H1 (cell line): ENCODE results near the gene PCDH9. TPM values are rescaled to one million over a fixed set of nuclear protein-coding genes. Genes with fewer than 3 reads are reported as not detected.

Experiments used
- CTCF ChIA-PET: fragments of 300-600 bp; sonication (Branson Sonifier 250); formaldehyde crosslinking; loops from one replicate; lab custom pipeline; 2021; ENCODE audit not compliant: partially characterized antibody; lab: Charles Lee
- POLR2A ChIA-PET: fragments of 300-600 bp; sonication (Branson Sonifier 250); formaldehyde crosslinking; loops from one replicate; lab custom pipeline; 2021; ENCODE audit warnings: inconsistent platforms; ENCODE audit not compliant: partially characterized antibody; lab: Charles Lee
- DNase-seq, 2 experiments: peaks; one replicate each; pipeline versions ENCODE4 v3.0.0 to v3.0.0-alpha.2; 2010 to 2022; ENCODE audit warnings: low spot score in 2 of 2, low read depth in 1 of 2, mixed read lengths in 1 of 2
- FAIRE-seq: peaks from 2 replicates; lab custom pipeline; 2011; peaks lifted over from hg19 to GRCh38; lab: Jason Lieb, UNC
- H2AFZ ChIP-seq: 2 replicates; pipeline ENCODE4 v1.8.1; 2012; ENCODE audit warnings: low read length, inconsistent platforms
- H2AK5ac ChIP-seq: 2 replicates; pipeline ENCODE4 v1.6.1; 2013; ENCODE audit warnings: low read depth, low read length
- H2BK120ac ChIP-seq: replicated peaks from 2 replicates; pipeline ENCODE3; 2013; ENCODE audit warnings: low read depth, low read length, inconsistent platforms
- H2BK12ac ChIP-seq: 2 replicates; pipeline ENCODE4 v1.6.1; 2013; ENCODE audit warnings: low read depth, low read length
- H2BK15ac ChIP-seq: 2 replicates; pipeline ENCODE4 v1.6.1; 2013; ENCODE audit warnings: low read length
- H2BK20ac ChIP-seq: 2 replicates; pipeline ENCODE4 v1.6.1; 2013; ENCODE audit warnings: low read length
- H2BK5ac ChIP-seq: 2 replicates; pipeline ENCODE4 v1.6.1; 2013; ENCODE audit warnings: low read depth, low read length
- H3K14ac ChIP-seq: 2 replicates; pipeline ENCODE4 v1.6.1; 2013; ENCODE audit warnings: inconsistent platforms; ENCODE audit not compliant: insufficient read length
- H3K18ac ChIP-seq: 2 replicates; pipeline ENCODE4 v1.6.1; 2013; ENCODE audit warnings: low read length; ENCODE audit errors: extremely low read depth
- H3K23ac ChIP-seq: 2 replicates; pipeline ENCODE4 v1.6.1; 2013; ENCODE audit warnings: inconsistent platforms; ENCODE audit not compliant: insufficient read length
- H3K23me2 ChIP-seq: 2 replicates; pipeline ENCODE4 v1.6.1; 2013; ENCODE audit warnings: low read depth, low read length
- H3K27ac ChIP-seq: 2 replicates; pipeline ENCODE4 v1.6.1; 2011; ENCODE audit warnings: low read depth, low read length, inconsistent platforms
- H3K27me3 ChIP-seq, 4 experiments: replicated peaks in 1 of 4; 1 replicate in 1 of 4; 2 replicates in 3 of 4; pipeline versions ENCODE4 v1.6.1 to v1.8.1; 2011 to 2013; ENCODE audit warnings: low read length in 3 of 4, mild to moderate bottlenecking in 3 of 4, inconsistent platforms in 2 of 4, mixed read lengths in 2 of 4, moderate library complexity in 1 of 4; ENCODE audit not compliant: control insufficient read depth in 3 of 4, insufficient read depth in 3 of 4; ENCODE audit errors: extremely low read depth in 1 of 4
- H3K36me3 ChIP-seq, 4 experiments: 2 replicates each; pipeline versions ENCODE4 v1.6.1 to v1.8.1; 2011 to 2013; ENCODE audit warnings: mild to moderate bottlenecking in 4 of 4, low read length in 3 of 4, moderate library complexity in 2 of 4, control low read depth in 1 of 4, inconsistent platforms in 1 of 4; ENCODE audit not compliant: insufficient read depth in 4 of 4, control insufficient read depth in 2 of 4
- H3K4ac ChIP-seq: replicated peaks from 2 replicates; pipeline ENCODE3; 2013; ENCODE audit warnings: low read length, low read depth, mixed read lengths, inconsistent platforms; ENCODE audit not compliant: insufficient read length
- H3K4me1 ChIP-seq, 4 experiments: replicated peaks in 1 of 4; 1 replicate in 1 of 4; 2 replicates in 3 of 4; pipeline versions ENCODE4 v1.6.1 to v1.8.1; 2011 to 2013; ENCODE audit warnings: low read length in 3 of 4, inconsistent platforms in 2 of 4, mixed read lengths in 1 of 4; ENCODE audit not compliant: insufficient read depth in 4 of 4, control insufficient read depth in 3 of 4
- H3K4me2 ChIP-seq, 2 experiments: 2 replicates each; pipeline versions ENCODE4 v1.6.1 to v1.8.1; 2011 to 2013; ENCODE audit warnings: low read depth in 2 of 2, low read length in 2 of 2, control low read depth in 1 of 2, inconsistent platforms in 1 of 2, mild to moderate bottlenecking in 1 of 2; ENCODE audit not compliant: insufficient read depth in 1 of 2
- H3K4me3 ChIP-seq, 4 experiments: fragments of 200-600, 300-600 bp in 1 of 4; sonication (generic), shearing (Covaris generic), sonication (Bioruptor Twin) in 1 of 4; 2 replicates each; pipeline versions ENCODE4 v1.5.1 to v1.8.1; 2011 to 2016; ENCODE audit warnings: low read length in 4 of 4, low read depth in 3 of 4, control low read depth in 2 of 4, inconsistent platforms in 2 of 4, mild to moderate bottlenecking in 2 of 4, mixed read lengths in 1 of 4, moderate library complexity in 1 of 4; ENCODE audit not compliant: insufficient read depth in 2 of 4; ENCODE audit errors: extremely low read depth in 1 of 4
- H3K56ac ChIP-seq: replicated peaks from 2 replicates; pipeline ENCODE3; 2013; ENCODE audit warnings: low read depth, mild to moderate bottlenecking, mixed read lengths, low read length, inconsistent platforms; ENCODE audit not compliant: insufficient read length
- H3K79me1 ChIP-seq: 2 replicates; pipeline ENCODE4 v1.6.1; 2013; ENCODE audit warnings: low read depth, low read length, control low read depth
- H3K79me2 ChIP-seq, 2 experiments: 2 replicates each; pipeline versions ENCODE4 v1.6.1 to v1.8.1; 2012 to 2013; ENCODE audit warnings: low read length in 2 of 2, mild to moderate bottlenecking in 2 of 2, inconsistent platforms in 1 of 2; ENCODE audit not compliant: insufficient read depth in 2 of 2, control insufficient read depth in 1 of 2
- H3K9ac ChIP-seq, 4 experiments: replicated peaks in 1 of 4; 1 replicate in 1 of 4; 2 replicates in 3 of 4; pipeline versions ENCODE4 v1.6.1 to v1.8.1; 2011 to 2013; ENCODE audit warnings: low read depth in 3 of 4, low read length in 3 of 4, control low read depth in 2 of 4, mild to moderate bottlenecking in 2 of 4, moderate library complexity in 2 of 4, inconsistent platforms in 1 of 4; ENCODE audit errors: extremely low read depth in 1 of 4
- H3K9me3 ChIP-seq, 2 experiments: 2 replicates each; pipeline versions ENCODE4 v1.6.1 to v1.8.1; 2012 to 2013; ENCODE audit warnings: mild to moderate bottlenecking in 2 of 2, moderate library complexity in 2 of 2, control low read depth in 1 of 2, inconsistent platforms in 1 of 2, low read depth in 1 of 2, low read length in 1 of 2, mixed read lengths in 1 of 2; ENCODE audit not compliant: insufficient read depth in 2 of 2
- H4K20me1 ChIP-seq, 2 experiments: replicated peaks in 1 of 2; 2 replicates each; pipeline versions ENCODE3 to v1.8.1; 2011 to 2013; ENCODE audit warnings: inconsistent platforms in 2 of 2, low read length in 2 of 2, mild to moderate bottlenecking in 1 of 2; ENCODE audit not compliant: insufficient read depth in 2 of 2, control insufficient read depth in 1 of 2
- H4K5ac ChIP-seq: 2 replicates; pipeline ENCODE4 v1.6.1; 2013; ENCODE audit warnings: low read length, low read depth, mixed read lengths, inconsistent platforms; ENCODE audit not compliant: insufficient read length
- H4K8ac ChIP-seq: 2 replicates; pipeline ENCODE4 v1.8.0; 2013; ENCODE audit warnings: mild to moderate bottlenecking, moderate library complexity, low read length, inconsistent platforms; ENCODE audit not compliant: insufficient read depth; ENCODE audit errors: extremely low read depth
- H4K91ac ChIP-seq: replicated peaks from 2 replicates; pipeline ENCODE3; 2013; ENCODE audit warnings: low read length, mixed read lengths, inconsistent platforms; ENCODE audit not compliant: insufficient read length
- CBX5 ChIP-seq: fragments of 300-800, 300-1000 bp; sonication (generic); IDR thresholded peaks from 2 replicates; pipeline ENCODE4 v1.7.1; 2016; ENCODE audit warnings: antibody characterized with exemption, low read length, low read depth
- CTBP2 ChIP-seq: IDR thresholded peaks from 2 replicates; pipeline ENCODE4 v1.7.0; 2011; ENCODE audit warnings: borderline replicate concordance, mild to moderate bottlenecking, moderate library complexity, mixed read lengths, low read length; ENCODE audit not compliant: insufficient read depth, insufficient read length
- JUN ChIP-seq: IDR thresholded peaks from 2 replicates; pipeline ENCODE4 v1.6.1; 2011; ENCODE audit warnings: low read depth, mild to moderate bottlenecking, improper control_type of control experiment, low read length
- JUND ChIP-seq: IDR thresholded peaks from 2 replicates; pipeline ENCODE4 v1.6.1; 2011; ENCODE audit warnings: mild to moderate bottlenecking, improper control_type of control experiment, low read length
- KDM5A ChIP-seq: fragments of 200-600 bp; IDR thresholded peaks from 2 replicates; pipeline ENCODE4 v1.7.1; 2012; ENCODE audit warnings: mild to moderate bottlenecking, low read length, inconsistent platforms, mixed read lengths
- PHF8 ChIP-seq: fragments of 200-600 bp; sonication (generic); conservative IDR thresholded peaks from 2 replicates; pipeline ENCODE4 v1.7.1; 2012; ENCODE audit warnings: low read depth, mild to moderate bottlenecking, inconsistent platforms, low read length, moderate library complexity
- RXRA ChIP-seq: IDR thresholded peaks from 2 replicates; pipeline ENCODE4 v1.6.1; 2011; ENCODE audit warnings: low read depth, mild to moderate bottlenecking, low read length, moderate library complexity; ENCODE audit not compliant: insufficient read depth
- SIRT6 ChIP-seq: IDR thresholded peaks from one replicate; pipeline ENCODE4 v1.7.1; 2012; ENCODE audit warnings: low read length, inconsistent platforms
- SRF ChIP-seq: IDR thresholded peaks from 2 replicates; pipeline ENCODE4 v1.6.1; 2011; ENCODE audit warnings: mild to moderate bottlenecking, low read depth, low read length, moderate library complexity
- SUZ12 ChIP-seq: fragments of 200-600 bp; sonication (generic); IDR thresholded peaks from 2 replicates; pipeline ENCODE4 v1.6.1; 2012; ENCODE audit warnings: mild to moderate bottlenecking, inconsistent platforms, low read length, moderate library complexity, mixed read lengths
- WGBS, 2 experiments: shearing (Covaris generic) in 1 of 2; methylation state at CpG; one replicate each; pipeline versions ENCODE4 v1.1.6 to v1.1.7; 2013 to 2015; ENCODE audit warnings: low lambda C conversion rate in 2 of 2, mixed read lengths in 2 of 2, inconsistent platforms in 1 of 2, low coverage in 1 of 2, missing lambda C conversion rate in 1 of 2; ENCODE audit not compliant: insufficient replicate concordance in 2 of 2, insufficient coverage in 1 of 2, insufficient read length in 1 of 2; ENCODE audit errors: extremely low coverage in 1 of 2, missing lambda C conversion rate in 1 of 2; 5-methylcytosine and 5-hydroxymethylcytosine counted together
- polyA plus RNA-seq, 7 experiments: library from polyadenylated mRNA; depleted of rRNA in 3 of 7; stranded (reverse) in 5 of 7; unstranded in 2 of 7; fragments of >200 nt in 5 of 7; fragments of 200-250 nt in 2 of 7; gene quantifications; 1 replicate in 5 of 7; 2 replicates in 1 of 7; 4 replicates in 1 of 7; pipeline versions ENCODE4 v1.2.1 to v1.2.3, GENCODE V29; 2011 to 2013; ENCODE audit warnings: missing spikeins in 2 of 7, mixed read lengths in 2 of 7
- total RNA-seq: library from RNA; stranded (reverse); fragmentation: NEBNext Ultra II Directional; extraction: Animal tissue kit (Norgen Biotek cat#: 25700); gene quantifications from 2 replicates; pipeline ENCODE4 v1.2.1, GENCODE V29; 2021
- TF ChIP-seq, protein P1 (sequence below): IDR thresholded peaks from 2 replicates; pipeline ENCODE4 v1.6.1; 2012; ENCODE audit warnings: inconsistent platforms
- TF ChIP-seq, protein P2 (sequence below): IDR thresholded peaks from 2 replicates; pipeline ENCODE4 v1.6.1; 2011; ENCODE audit warnings: low read length, improper control_type of control experiment

PCDH9 gene
- total and polyA plus RNA-seq, 2 of the 8 experiments (the other 6 are each of a cell fraction or from before 2014, with no cell fraction given), result 0.12 to 0.60 TPM

DNA sequence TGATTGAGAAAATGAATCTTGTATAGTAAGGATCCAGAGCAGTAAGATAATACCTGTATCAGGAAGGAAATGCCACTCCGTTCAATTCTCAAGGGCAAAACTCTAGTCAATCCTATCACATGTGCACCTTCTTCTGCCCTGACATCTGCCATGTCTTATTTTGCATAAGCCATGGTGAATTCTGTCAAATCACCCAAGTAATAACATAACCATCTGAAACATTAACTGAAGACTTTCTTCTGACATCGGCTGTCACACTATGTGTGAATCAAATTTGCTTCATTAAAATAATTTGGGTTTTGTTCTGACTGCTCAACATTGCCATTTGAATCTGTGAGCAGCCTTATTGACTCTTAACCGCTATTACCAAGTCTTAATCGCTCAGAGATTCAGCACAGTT, 91.2 kb downstream of the PCDH9 start:
- H3K9ac ChIP-seq, result no peak overlapping the region
- no peak for FAIRE-seq
- ChIA-PET POLR2A (no interaction called here), CTCF (interaction anchor here (0.6 kb wide), 1 partner anchor 87 kb away, joined by 3 read pairs; no protein-coding TSS in a partner anchor)
- no peak overlapping the region for H4K91ac ChIP-seq
- H3K4ac ChIP-seq, result no peak overlapping the region
- no peaks in the 10 kb centered on the region for H3K36me3 ChIP-seq
- H2AK5ac ChIP-seq, result no peak overlapping the region
- H2BK15ac ChIP-seq, result no peak overlapping the region
- no peak overlapping the region for H3K27ac ChIP-seq
- no peak overlapping the region for H4K8ac ChIP-seq
- H3K4me1 ChIP-seq, result peaks cover 0 to 4% (median under 1%) of the 10 kb centered on the region in 4 experiments; a peak in 2 of 7 replicates
- no peak overlapping the region for H3K4me2 ChIP-seq
- H2BK5ac ChIP-seq, result no peak overlapping the region
- H3K79me2 ChIP-seq, result no peaks in the 10 kb centered on the region
- DNase-seq, result no peak
- WGBS, 2 experiments, result 95% methylated on average over 4 of the region's 4 CpGs; no CpG with 5 or more reads in 1 of the 2 experiments
- no peak overlapping the region for H2BK120ac ChIP-seq
- H3K23ac ChIP-seq, result no peak overlapping the region
- H2BK20ac ChIP-seq, result no peak overlapping the region
- H3K9me3 ChIP-seq, result no peaks in the 10 kb centered on the region
- no peak overlapping the region for H2AFZ ChIP-seq
- H3K56ac ChIP-seq, result no peak overlapping the region
- H4K20me1 ChIP-seq, result no peaks in the 10 kb centered on the region
- H3K4me3 ChIP-seq, result no peak overlapping the region
- no peak overlapping the region for H4K5ac ChIP-seq
- TF ChIP-seq CTBP2 (no peak), SIRT6 (no peak), CBX5 (no peak), SUZ12 (no peak), JUN (no peak), JUND (no peak), KDM5A (no peak), PHF8 (no peak), RXRA (no peak), SRF (no peak)
- TF ChIP-seq, protein P1, sequence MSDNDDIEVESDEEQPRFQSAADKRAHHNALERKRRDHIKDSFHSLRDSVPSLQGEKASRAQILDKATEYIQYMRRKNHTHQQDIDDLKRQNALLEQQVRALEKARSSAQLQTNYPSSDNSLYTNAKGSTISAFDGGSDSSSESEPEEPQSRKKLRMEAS, result no peak
- TF ChIP-seq, protein P2, sequence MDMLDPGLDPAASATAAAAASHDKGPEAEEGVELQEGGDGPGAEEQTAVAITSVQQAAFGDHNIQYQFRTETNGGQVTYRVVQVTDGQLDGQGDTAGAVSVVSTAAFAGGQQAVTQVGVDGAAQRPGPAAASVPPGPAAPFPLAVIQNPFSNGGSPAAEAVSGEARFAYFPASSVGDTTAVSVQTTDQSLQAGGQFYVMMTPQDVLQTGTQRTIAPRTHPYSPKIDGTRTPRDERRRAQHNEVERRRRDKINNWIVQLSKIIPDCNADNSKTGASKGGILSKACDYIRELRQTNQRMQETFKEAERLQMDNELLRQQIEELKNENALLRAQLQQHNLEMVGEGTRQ, result no peak
- no peaks in the 10 kb centered on the region for H3K79me1 ChIP-seq
- H3K23me2 ChIP-seq, result no peaks in the 10 kb centered on the region
- no peak overlapping the region for H3K18ac ChIP-seq
- H2BK12ac ChIP-seq, result no peak overlapping the region
- H3K14ac ChIP-seq, result no peak overlapping the region
- H3K27me3 ChIP-seq, result no peaks in the 10 kb centered on the region
